GM18505 (cell line): ENCODE results near the gene NPPB.

Experiments used
- ATAC-seq: cut with Tn5 transposase; IDR thresholded peaks from one replicate; pipeline ENCODE4 v1.9.1; 2021; ENCODE audit not compliant: unreplicated experiment
- POLR2A ChIP-seq: IDR thresholded peaks from 4 replicates; pipeline ENCODE4 v1.6.1; 2011; ENCODE audit warnings: borderline replicate concordance; ENCODE audit not compliant: insufficient read depth, insufficient read length; ENCODE audit errors: extremely low read depth

The NPPB gene

GRCh38 chr1:11875094-11875493 is 16.3 kb upstream of the NPPB start:
- TF ChIP-seq POLR2A, result no peak
- no peak for ATAC-seq

DNA sequence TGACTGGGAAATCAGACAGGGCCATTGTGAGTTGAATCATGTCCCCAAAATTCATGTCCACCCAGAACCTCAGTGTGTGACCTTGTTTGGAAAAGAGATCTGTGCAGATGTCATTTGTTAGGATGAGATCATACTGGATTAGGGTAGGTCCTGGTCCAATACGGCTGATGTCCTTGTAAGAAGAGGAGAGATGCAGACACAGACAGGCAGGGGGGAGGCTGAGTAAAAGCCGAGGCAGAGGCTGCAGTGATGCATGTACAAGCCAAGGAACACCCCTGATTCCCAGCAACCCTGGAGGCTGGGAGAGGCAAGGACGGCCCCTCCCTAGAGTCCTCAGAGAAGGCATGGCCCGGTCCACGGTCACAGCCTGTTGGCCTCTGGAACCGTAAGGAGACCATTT is 15.9 kb upstream of the NPPB start:
- TF ChIP-seq POLR2A, result no peak
- ATAC-seq, result no peak

- no peak for ATAC-seq
- TF ChIP-seq POLR2A, result no peak
These were observed 15.5 kb upstream of the NPPB start for GRCh38 chr1:11874258-11874562.

GRCh38 chr1:11873395-11874257 is 14.9 kb upstream of the NPPB start:
- no peak for ATAC-seq

DNA sequence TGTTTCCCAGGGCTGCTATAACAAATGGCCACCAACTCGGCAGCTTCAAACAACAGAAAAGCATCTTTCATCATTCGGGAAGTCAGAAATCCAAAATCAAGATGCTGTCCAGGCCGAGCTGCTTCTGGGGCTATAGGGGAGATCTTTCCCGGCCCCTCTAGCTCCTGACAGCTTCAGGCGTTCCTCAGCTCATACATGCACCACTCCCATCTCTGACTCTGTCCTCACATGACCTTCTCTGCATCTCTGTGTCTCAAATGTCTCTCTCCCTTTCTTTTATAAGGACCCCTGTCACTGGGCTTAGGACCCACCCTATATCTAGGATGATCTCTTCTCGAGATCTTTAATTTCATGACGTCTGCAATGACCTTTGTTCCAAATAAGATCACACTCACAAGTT is 13.8 kb upstream of the NPPB start:
- no peak for TF ChIP-seq POLR2A
- ATAC-seq, result no peak

More at GRCh38 chr1:11873395-11874257, 14.9 kb upstream of the NPPB start:
- no peak for TF ChIP-seq POLR2A

DNA sequence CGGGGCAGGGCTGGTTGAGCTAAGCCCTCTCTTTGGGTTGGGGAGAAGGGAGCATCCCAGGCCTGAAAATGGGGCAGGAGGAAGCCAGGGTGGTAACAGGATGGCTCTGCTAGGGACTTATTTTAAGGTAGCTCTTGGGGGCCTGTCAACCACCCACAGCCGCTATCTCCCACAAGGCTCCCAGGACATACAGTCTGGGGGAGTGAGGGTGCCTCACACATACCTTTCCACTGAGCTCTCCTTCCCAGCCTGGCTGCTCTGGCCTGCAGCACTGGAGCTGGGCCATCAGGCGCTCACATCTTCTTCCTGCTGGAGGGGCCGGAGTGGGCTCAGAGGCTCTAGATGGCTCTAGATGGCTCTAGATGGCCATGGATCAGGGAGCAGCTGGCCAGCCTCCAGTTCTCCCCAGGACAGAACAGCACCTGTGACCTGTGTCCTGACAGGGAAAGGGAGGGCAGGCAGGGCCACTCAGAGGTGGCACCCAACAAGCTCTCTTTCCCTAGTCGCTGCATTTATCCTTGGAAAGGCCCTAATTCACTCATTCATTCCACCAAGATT is 11.0 kb upstream of the NPPB start:
- no peak for TF ChIP-seq POLR2A
- ATAC-seq, result no peak

GRCh38 chr1:11869104-11869503 is 10.4 kb upstream of the NPPB start:
- ATAC-seq, result no peak
- TF ChIP-seq POLR2A, result no peak

DNA sequence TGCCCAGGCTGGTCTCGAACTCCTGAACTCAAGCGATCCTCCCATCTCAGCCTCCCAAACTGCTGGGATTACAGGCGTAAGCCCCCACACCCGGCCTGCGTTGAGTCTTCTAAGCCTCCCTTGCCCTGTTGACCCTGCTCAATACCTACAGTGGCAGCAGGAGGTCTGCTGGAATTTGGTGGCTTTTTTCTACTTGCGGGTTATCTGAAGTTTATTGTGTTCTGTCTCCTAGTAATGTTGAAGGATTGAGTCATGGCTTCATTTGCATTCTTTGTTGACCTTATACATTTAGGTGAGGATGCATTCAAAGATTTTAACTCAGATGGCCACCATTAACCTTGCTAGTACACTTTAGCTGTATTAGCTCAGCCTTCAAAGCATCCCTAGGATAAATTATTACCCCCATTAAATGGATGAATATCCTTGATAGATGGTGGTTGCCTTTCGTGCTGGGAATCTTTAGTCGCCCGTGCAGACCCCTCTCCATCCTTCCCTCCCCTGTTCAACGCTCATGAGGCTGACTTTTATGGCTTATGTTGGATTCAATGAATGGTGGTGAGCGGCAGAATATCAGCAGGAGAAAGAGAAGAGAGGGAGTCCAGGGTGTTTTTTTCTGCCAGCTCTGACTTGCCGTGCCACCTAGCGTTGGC is 9.7 kb upstream of the NPPB start:
- TF ChIP-seq POLR2A, result no peak
- ATAC-seq, result no peak

DNA sequence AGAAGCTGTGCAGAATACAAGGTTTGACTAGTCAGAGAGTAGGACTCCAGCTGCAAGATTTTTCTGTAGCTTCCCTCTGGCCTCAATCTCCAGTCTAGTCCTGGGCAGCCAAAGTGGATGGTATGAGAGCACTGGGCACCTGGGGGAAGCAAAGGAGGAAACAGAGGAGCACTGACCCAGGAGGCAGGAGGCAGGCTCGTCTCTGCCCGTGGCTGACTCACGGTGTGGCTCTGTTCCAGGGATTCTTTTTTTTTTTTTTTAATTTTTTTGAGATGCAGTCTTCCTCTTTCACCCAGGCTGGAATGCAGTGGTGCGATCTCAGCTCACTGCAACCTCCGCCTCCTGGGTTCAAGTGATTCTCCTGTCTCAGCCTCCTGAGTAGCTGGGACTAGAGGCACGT is 4.1 kb upstream of the NPPB start:
- TF ChIP-seq POLR2A, result no peak
- no peak for ATAC-seq

GRCh38 chr1:11860587-11860986 is 1.8 kb upstream of the NPPB start:
- TF ChIP-seq POLR2A, result no peak
- ATAC-seq, result no peak

GRCh38 chr1:11860083-11860482 is 1.3 kb upstream of the NPPB start:
- TF ChIP-seq POLR2A, result no peak
- ATAC-seq, result no peak

DNA sequence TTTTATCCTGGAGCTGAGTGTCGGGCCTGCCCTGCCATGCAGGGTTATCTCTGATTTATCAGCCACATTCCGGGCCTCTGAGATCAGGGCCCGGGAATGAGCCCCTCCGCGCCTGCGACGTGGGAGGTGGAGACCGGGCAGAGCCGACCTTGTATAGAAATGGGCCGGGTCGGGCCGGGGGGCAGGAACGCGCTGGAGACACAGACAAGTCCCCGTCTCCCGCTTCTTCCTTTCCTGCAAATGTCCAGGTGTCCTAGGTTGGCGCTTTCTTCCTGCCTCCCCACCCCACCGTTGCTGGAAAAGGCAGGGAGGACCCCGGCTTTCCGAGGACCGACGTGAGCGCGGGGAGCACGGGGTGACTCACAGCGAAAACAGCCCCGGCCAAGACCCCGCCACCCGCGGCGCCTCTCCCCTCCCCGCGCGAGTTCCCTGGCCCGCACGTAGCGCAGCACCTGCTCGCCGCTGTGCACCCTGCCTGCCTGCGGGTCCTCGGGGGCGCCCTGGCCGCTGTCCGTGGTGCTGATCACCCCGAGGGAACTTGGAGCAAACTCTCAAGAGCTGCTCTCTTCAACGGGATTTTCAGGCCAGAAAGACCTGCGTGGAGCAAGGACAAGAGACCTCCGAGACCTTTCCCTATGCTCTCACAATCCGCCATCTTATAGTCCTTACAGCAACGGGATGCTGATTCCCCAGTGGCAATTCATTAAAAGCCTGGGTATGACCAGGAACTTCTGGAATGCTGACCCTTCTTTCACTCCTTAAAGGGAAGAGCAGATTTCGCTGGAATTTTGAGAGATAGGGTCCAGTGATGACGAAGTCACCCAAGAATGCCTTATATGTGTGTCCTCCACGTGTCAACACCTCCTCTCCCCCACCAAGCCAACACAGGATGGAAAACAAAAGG is 475 bp upstream of the NPPB start:
- no peak for ATAC-seq
- TF ChIP-seq POLR2A, result no peak

GRCh38 chr1:11858158-11858557 is 587 bp downstream of the NPPB start:
- no peak for TF ChIP-seq POLR2A
- ATAC-seq, result no peak

DNA sequence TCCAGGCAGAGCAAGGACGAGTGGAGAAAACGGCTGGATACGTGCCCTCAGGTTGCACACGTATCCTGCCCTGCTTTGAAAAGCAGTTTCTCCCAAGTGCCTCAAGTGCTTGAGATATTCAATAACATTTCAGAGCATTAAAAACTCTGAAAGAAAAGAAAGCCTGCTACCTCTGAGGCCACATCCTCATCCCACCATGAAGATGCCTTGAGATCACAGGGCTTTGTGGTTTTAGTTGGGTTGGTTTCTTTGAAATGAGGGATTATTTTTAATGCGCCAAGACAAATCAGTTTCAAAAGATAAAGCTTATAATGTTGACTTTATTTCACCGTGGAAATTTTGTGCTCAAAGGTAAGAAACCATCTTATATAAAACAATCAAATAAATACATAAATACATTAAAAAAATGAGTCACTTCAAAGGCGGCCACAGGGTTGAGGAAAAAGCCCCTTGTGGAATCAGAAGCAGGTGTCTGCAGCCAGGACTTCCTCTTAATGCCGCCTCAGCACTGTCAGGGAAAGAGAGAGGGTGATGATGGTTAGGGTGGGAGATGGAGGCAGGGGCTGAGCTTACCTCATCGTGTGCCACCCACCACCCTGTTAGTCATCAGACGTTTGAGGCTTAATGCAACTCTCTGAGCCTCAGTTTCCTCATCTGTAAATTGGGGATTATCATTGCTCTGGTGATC is 1.4 kb downstream of the NPPB start:
- no peak for TF ChIP-seq POLR2A
- ATAC-seq, result no peak

- no peak for TF ChIP-seq POLR2A
- ATAC-seq, result no peak
These were observed 2.0 kb downstream of the NPPB start for GRCh38 chr1:11856698-11857097.
